MM.1S (cell line): ENCODE measurements around the gene IL1B.
"Not testable (repeated sequence)": the region's sequence is repeated elsewhere in the genome, so short reads cannot be mapped to it uniquely, and the experiment has no call there.

Experiments used
- DNase-seq: peaks from one replicate; pipeline ENCODE4 v3.0.0-alpha.2; 2015
- H2AFZ ChIP-seq: fragments of 300-600 bp; sonication (generic); 2 replicates; pipeline ENCODE4 v1.6.0; 2016; ENCODE audit warnings: antibody characterized with exemption, low read length
- H3F3A ChIP-seq: fragments of 300-600 bp; sonication (generic); 2 replicates; pipeline ENCODE4 v1.6.1; 2016; ENCODE audit warnings: mild to moderate bottlenecking, antibody characterized with exemption, low read length, moderate library complexity, mixed read lengths; ENCODE audit not compliant: insufficient read depth
- H3K27ac ChIP-seq: fragments of 300-600 bp; sonication (generic); 2 replicates; pipeline ENCODE4 v1.5.1; 2016; ENCODE audit warnings: mild to moderate bottlenecking, low read length
- H3K27me3 ChIP-seq: fragments of 300-600 bp; sonication (generic); replicated peaks from 2 replicates; pipeline ENCODE4 v1.6.0; 2016; ENCODE audit warnings: low read length; ENCODE audit not compliant: insufficient read depth
- H3K36me3 ChIP-seq: fragments of 300-600 bp; sonication (generic); replicated peaks from 2 replicates; pipeline ENCODE4 v1.6.1; 2016; ENCODE audit warnings: mild to moderate bottlenecking, low read length, mixed read lengths; ENCODE audit not compliant: insufficient read depth
- H3K4me1 ChIP-seq: fragments of 300-600 bp; sonication (generic); 2 replicates; pipeline ENCODE4 v1.6.1; 2016; ENCODE audit warnings: low read length, mixed read lengths
- H3K4me2 ChIP-seq: fragments of 300-600 bp; sonication (generic); 2 replicates; pipeline ENCODE4 v1.6.0; 2016; ENCODE audit warnings: low read depth, low read length
- H3K4me3 ChIP-seq: fragments of 300-600 bp; sonication (generic); 2 replicates; pipeline ENCODE4 v1.5.1; 2016; ENCODE audit warnings: low read length, mixed read lengths
- H3K79me2 ChIP-seq: fragments of 300-600 bp; sonication (generic); 2 replicates; pipeline ENCODE4 v1.6.1; 2016; ENCODE audit warnings: mixed run types, low read length, mixed read lengths
- H3K9ac ChIP-seq: fragments of 300-600 bp; sonication (generic); 2 replicates; pipeline ENCODE4 v1.6.1; 2016; ENCODE audit warnings: low read length, mixed read lengths
- H3K9me2 ChIP-seq: fragments of 300-600 bp; sonication (generic); replicated peaks from 2 replicates; pipeline ENCODE4 v1.6.1; 2016; ENCODE audit warnings: mild to moderate bottlenecking, low read length, mixed read lengths; ENCODE audit not compliant: insufficient read depth
- H3K9me3 ChIP-seq: fragments of 300-600 bp; sonication (generic); replicated peaks from 2 replicates; pipeline ENCODE4 v1.6.1; 2016; ENCODE audit warnings: mild to moderate bottlenecking, low read length, mixed read lengths; ENCODE audit not compliant: insufficient read depth
- H4K20me1 ChIP-seq: fragments of 300-600 bp; sonication (generic); 2 replicates; pipeline ENCODE4 v1.6.1; 2016; ENCODE audit warnings: mild to moderate bottlenecking, low read length, moderate library complexity, mixed read lengths; ENCODE audit not compliant: insufficient read depth
- EZH2 ChIP-seq: fragments of 300-600 bp; sonication (generic); optimal IDR thresholded peaks from 2 replicates; pipeline ENCODE3; 2017; ENCODE audit warnings: low read depth, mild to moderate bottlenecking, antibody characterized with exemption, low read length, mixed read lengths
- EZH2phosphoT487 ChIP-seq: fragments of 300-600 bp; sonication (generic); IDR thresholded peaks from 2 replicates; pipeline ENCODE4 v1.6.1; 2018; ENCODE audit warnings: antibody characterized with exemption, low read length
- TF ChIP-seq, protein P1 (sequence below): fragments of 300-600 bp; sonication (generic); IDR thresholded peaks from 2 replicates; pipeline ENCODE4 v1.5.1; 2016; ENCODE audit warnings: antibody characterized with exemption, low read length, mixed read lengths

Gene IL1B

DNA sequence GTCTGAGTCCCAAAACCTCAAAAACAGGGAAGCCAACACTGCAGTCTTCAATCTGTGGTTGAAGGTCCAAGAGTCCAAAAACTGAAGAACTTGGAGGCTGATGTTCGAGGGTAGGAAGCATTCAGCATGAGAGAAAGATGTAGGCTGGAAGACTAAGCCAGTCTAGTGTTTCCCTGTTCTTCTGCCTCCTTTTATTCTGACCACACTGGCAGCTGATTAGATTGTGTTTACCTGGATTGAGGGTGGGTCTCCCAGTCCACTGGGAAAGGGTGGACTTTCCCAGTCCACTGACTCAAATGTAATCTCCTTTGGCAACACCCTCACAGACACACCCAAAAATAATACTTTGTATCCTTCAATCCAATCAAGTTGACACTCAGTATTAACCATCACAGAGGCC is 27.5 kb upstream of the IL1B start:
- Histone ChIP-seq H3K9me2 (no peaks in the 10 kb centered on the region), H3K27ac (no peak overlapping the region), H3F3A (no peaks in the 10 kb centered on the region), H3K4me2 (no peak overlapping the region), H3K27me3 (no peaks in the 10 kb centered on the region), H3K4me3 (no peak overlapping the region), H3K9ac (no peak overlapping the region), H2AFZ (no peak overlapping the region), H4K20me1 (no peaks in the 10 kb centered on the region), H3K36me3 (no peaks in the 10 kb centered on the region), H3K79me2 (no peaks in the 10 kb centered on the region), H3K9me3 (no peaks in the 10 kb centered on the region), H3K4me1 (no peaks in the 10 kb centered on the region)
- TF ChIP-seq EZH2phosphoT487 (no peak), EZH2 (no peak)
- TF ChIP-seq, protein P1, sequence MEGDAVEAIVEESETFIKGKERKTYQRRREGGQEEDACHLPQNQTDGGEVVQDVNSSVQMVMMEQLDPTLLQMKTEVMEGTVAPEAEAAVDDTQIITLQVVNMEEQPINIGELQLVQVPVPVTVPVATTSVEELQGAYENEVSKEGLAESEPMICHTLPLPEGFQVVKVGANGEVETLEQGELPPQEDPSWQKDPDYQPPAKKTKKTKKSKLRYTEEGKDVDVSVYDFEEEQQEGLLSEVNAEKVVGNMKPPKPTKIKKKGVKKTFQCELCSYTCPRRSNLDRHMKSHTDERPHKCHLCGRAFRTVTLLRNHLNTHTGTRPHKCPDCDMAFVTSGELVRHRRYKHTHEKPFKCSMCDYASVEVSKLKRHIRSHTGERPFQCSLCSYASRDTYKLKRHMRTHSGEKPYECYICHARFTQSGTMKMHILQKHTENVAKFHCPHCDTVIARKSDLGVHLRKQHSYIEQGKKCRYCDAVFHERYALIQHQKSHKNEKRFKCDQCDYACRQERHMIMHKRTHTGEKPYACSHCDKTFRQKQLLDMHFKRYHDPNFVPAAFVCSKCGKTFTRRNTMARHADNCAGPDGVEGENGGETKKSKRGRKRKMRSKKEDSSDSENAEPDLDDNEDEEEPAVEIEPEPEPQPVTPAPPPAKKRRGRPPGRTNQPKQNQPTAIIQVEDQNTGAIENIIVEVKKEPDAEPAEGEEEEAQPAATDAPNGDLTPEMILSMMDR: no peak
- no peak for DNase-seq

- not testable (repeated sequence) for H3K9me3 ChIP-seq, H3K4me3 ChIP-seq, H3K27me3 ChIP-seq, H3K79me2 ChIP-seq, H4K20me1 ChIP-seq, H3K36me3 ChIP-seq, H3F3A ChIP-seq, H3K9ac ChIP-seq, H3K4me1 ChIP-seq, H3K4me2 ChIP-seq, DNase-seq, H3K9me2 ChIP-seq, H2AFZ ChIP-seq, H3K27ac ChIP-seq
These were observed 23.0 kb upstream of the IL1B start for GRCh38 chr2:112859406-112860183.

DNA sequence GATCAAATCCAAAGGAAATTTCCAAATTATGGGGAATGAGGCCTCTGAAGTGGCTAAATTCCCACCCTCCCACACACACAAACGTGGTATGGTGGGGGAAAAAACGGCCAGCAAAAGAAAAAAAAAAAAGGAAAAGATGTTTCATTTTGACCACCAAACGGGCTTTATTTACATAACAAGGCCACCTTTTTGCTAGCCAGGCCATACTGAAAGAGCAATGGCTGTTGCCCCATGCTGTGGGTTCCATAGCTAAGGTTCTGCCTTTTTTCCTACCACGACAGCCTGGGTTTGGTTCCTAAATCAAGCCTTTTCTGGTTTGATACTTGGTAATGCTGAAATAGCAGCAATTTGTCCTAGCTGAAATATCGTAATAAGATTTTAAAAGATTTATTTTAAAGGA is 14.0 kb upstream of the IL1B start:
- H3K27ac ChIP-seq: no peak overlapping the region
- no peaks in the 10 kb centered on the region for H3K4me1 ChIP-seq
- H3K4me2 ChIP-seq: no peak overlapping the region
- H3F3A ChIP-seq: no peaks in the 10 kb centered on the region
- H3K4me3 ChIP-seq: no peak overlapping the region
- no peaks in the 10 kb centered on the region for H3K79me2 ChIP-seq
- H3K9me3 ChIP-seq: no peaks in the 10 kb centered on the region
- no peaks in the 10 kb centered on the region for H3K27me3 ChIP-seq
- TF ChIP-seq, protein P1: no peak
- no peak for TF ChIP-seq EZH2
- TF ChIP-seq EZH2phosphoT487: no peak
- no peak overlapping the region for H3K9ac ChIP-seq
- DNase-seq: no peak
- H3K36me3 ChIP-seq: no peaks in the 10 kb centered on the region
- no peaks in the 10 kb centered on the region for H3K9me2 ChIP-seq
- no peak overlapping the region for H2AFZ ChIP-seq
- no peaks in the 10 kb centered on the region for H4K20me1 ChIP-seq

DNA sequence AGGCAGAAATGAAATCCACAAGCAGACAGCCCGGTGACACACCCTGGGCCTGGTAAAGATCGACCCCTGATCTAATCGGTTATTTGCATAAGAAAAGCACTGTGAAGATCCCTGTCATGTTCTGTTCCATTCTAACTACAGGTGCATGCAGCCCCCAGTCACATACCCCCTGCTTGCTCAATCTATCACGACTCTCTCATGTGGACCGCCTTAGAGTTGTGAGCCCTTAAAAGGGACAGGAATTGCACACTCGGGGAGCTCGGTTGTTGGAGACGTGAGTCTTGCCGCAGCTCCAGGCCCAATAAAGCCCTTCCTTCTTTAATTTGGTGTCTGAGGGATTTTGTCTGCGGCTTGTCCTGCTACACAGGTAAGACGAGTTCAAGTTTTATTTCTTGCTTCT is 13.4 kb upstream of the IL1B start:
- Histone ChIP-seq H3K4me2 (no peak overlapping the region), H3K4me3 (no peak overlapping the region), H3K27ac (no peak overlapping the region), H3K4me1 (no peaks in the 10 kb centered on the region), H3K36me3 (no peaks in the 10 kb centered on the region), H4K20me1 (no peaks in the 10 kb centered on the region), H3F3A (no peaks in the 10 kb centered on the region), H3K27me3 (no peaks in the 10 kb centered on the region), H3K79me2 (no peaks in the 10 kb centered on the region), H3K9ac (no peak overlapping the region), H3K9me2 (no peaks in the 10 kb centered on the region), H2AFZ (no peak overlapping the region), H3K9me3 (no peaks in the 10 kb centered on the region)
- no peak for DNase-seq
- no peak for TF ChIP-seq EZH2phosphoT487
- no peak for TF ChIP-seq EZH2
- TF ChIP-seq, protein P1: no peak
